Stimulated activated CD8-positive, alpha-beta memory T cell treated with anti-CD3 and anti-CD28 coated beads, Interleukin-12 subunit alpha, Interleukin-12 subunit beta, amount 100 ng/mL, for 24 hours (primary cell): ENCODE results near the gene LUZP2.

Experiments used
- DNase-seq: peaks from one replicate; pipeline ENCODE4 v3.0.0-alpha.2; 2020; ENCODE audit errors: extremely low read depth

LUZP2 gene

DNA sequence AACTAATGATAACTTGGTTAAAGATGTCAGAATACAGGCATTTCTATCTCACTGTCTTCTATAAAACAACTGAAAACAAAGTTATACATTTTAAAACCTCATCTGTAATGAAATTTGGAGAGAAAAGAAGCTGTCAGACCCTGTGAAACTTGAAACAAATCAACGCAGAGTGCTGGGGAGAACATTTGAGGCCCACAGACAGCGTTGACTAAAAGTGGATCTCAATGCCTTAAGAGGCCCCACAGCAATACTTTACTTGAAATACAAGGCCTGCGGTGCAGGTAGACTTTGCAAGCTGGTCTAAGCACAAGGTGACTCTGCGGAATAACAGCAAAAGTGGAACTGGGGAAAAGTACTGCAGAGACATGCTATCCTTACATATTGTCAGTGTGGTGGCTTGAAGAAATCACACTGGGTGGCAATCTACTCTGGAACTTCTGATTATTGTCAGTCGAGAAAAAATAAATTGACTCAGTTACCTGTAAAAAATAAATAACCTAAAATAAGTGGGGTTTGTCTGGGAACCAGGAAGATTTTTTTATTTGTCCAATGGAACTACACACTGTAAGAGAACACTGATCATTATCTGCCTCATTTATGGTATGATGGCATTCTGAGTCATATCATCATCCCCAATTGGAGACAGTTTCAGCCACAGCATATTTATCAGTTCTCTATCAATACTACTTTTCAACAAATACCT is 138.9 kb downstream of the LUZP2 start:
- no peak for DNase-seq

DNA sequence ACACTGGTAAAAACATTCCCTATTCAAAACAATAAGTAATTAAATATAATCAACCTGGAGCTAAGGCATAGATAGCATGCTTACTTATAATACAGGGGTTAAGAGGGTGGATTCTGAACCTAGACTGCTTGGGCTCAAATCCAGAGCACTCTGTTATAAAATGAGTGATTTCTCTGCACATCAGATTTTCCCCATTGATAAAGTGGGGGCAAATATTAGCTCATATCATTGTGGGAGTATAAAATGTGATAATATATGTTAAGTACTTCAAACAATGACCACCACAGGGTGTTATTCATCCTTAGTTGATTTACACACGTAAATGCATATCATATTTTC is 139.4 kb downstream of the LUZP2 start:
- no peak for DNase-seq

DNA sequence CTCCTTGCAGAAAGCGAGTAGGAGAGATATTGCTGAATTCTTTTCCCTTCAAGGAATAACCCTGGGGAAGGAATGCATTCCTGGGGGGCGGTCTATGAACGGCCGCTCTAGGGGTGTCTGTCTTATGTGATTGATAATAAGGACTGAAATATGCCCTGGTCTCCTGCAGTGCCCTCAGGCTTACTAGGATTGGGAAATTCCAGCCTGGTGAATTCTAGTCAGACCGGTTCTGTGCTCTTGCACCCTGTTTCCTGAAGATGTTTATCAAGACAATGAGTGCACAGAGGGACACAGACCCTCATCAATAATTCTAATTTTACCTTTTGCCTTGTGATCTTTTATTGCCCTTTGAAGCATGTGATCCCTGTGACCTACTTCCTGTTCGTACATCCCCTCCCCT is 140.7 kb downstream of the LUZP2 start:
- DNase-seq, result no peak

DNA sequence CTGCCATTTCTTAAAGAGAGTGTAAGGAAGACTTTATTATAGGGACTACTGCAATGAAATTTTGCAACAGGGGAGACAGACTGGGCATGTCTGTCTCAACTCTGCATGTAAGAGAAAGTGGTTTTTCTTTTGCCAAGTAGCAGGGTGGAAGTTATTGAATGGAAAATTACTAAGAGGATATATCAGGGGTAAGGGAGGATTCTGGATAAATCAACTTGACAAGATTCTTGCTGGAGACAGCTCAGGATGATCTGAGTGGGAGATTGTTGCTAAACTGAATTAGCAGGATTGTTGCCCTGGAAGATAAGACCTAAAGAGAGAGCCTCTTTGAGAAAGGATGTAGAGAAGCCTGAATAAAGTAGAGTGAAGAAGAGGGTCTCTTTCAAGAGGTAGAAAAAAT is 145.8 kb downstream of the LUZP2 start:
- DNase-seq, result no peak

DNA sequence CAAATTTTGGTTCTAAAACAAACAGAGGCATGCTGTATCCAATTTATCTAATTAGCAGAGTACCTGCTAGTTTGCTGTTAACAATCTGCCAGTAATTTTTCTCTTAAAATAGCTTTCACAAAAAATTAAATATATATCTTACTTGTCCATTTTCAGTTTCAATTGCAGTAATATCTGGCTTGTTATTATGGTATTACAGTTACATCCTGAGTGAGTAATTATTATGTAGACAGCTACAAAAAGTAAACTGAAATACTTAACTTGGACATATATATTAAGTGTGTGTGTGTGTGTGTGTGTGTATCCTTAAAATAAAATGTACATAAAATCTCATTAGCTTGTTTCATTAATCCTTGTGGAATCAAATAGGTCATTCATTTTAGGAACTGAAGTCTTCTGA is 148.7 kb downstream of the LUZP2 start:
- no peak for DNase-seq

DNA sequence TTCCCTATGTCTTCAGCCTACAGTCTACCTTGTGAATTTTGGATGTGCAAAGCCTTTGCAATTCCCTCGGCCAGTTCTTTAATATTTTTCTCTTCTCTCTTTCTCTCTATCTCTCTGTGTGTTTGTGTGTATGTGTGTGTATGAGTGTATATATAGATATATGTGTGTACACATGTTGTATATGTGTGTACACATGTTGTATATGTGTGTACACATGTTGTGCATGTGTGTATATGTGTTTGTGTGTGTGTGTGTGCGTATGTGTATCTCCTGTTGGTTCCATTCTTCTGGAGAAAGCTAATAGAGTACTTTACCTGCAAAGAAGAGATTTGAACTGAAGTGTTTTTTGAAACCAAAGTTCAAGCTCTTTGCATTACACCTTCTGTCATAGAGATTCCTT is 155.0 kb downstream of the LUZP2 start:
- no peak for DNase-seq

DNA sequence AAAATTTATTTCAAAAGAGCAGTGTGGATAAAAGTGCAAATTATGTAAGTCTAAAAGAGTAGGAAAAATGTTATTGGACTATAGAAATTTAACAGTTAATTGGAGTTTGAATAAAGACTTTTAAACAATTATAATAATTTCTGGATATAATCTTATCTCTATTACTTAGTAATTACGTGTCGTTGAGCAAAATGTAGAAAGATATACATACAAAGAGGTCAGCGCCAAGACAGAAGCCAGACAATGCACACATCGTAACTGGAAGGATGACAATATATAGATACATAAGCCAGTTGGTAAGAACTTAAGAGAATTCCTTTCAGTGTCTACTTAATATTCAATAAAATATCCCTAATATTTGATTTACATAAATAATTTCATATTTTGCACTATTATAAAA is 157.0 kb downstream of the LUZP2 start:
- DNase-seq, result no peak

DNA sequence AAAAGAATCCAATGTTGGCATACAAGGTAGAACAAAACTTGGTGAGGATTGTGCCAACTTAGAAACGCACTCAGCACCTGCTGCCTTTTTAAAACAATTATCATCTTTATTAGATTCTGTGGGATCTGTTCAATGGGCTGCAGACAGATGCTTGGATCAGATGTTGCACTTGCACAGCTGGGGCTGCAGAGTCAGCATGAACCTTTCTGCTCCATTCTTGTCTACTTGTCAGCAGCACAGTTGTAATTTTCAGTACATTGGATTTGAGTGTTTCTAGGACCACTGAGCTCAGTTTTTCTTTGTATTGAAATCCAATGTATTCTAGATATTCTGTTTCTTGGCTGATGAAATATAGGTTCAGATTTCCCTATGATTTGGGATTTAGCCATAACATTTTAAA is 164.5 kb downstream of the LUZP2 start:
- no peak for DNase-seq

DNA sequence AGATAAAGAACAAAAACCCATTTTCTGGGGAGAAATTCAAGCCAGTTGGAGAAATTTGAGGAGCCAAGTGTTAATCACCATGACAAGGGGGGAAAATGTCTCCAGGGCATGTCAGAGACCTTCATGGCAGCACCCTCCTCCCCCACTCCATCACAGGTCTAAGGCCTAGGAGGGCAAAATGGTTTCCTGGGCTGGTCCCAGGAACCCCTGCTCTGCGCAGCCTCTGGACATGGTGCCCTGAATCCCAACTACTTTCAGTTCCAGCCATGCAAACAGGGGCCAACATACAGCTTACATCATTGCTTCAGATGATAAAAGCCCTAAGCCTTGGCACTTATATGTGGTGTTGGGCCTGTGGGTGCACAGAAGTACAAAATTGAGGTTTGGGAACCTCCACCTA is 167.5 kb downstream of the LUZP2 start:
- DNase-seq, result no peak

DNA sequence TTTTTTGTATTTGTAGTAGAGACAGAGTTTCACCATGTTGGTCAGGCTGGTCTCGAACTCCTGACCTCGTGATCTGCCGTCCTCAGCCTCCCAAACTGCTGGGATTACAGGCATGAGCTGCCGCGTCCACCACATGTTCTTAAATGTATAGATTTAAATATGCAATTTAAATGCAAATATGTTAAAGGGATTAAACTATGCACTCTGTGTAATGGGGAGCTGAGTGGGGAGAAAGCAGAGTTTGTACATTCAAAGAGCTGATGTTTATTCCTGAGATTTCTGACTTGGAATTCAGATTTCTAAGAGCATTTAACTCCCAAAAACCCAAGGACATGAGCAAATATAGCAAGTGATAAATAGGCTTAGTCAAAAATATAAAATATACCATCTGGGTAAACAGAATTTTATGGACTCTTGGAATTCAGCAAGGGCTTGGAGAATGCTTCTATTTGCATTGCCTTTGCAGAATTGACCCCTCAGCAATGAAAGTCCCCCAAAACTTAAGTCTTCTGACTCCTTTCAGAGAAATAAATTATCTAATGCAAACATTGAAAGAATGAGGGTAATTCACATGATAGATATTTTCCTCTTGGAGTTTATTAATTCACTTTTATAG is 170.6 kb downstream of the LUZP2 start:
- DNase-seq, result no peak

DNA sequence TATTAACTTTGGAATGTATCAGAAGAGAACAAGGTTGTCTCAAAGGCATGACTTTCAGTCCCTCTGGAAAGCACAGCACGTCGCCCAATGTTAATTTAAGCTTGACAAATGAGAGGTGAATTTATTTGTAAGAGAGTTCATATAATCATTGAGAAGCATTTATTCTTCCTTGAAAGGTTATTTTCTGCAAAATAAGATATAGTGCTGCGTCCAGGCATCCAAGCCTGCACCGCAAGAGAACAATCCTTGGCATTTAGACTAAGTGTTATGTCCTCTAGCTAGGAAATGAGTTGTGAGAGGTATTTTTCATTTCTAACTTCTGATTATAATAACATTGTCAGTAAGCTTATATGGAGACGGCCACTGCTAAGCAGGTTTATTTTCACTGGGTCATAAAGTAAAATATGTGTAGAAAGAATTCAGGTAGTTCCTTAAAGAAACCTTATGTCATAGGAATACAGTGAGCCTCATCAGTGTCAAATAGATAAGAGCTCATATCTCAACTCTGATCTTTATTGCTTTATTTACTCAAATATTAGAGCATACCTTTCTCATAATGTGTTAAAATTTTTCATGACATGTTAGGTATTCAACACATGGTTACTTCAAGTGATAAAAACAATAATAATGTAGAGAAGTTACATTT is 182.0 kb downstream of the LUZP2 start:
- no peak for DNase-seq

DNA sequence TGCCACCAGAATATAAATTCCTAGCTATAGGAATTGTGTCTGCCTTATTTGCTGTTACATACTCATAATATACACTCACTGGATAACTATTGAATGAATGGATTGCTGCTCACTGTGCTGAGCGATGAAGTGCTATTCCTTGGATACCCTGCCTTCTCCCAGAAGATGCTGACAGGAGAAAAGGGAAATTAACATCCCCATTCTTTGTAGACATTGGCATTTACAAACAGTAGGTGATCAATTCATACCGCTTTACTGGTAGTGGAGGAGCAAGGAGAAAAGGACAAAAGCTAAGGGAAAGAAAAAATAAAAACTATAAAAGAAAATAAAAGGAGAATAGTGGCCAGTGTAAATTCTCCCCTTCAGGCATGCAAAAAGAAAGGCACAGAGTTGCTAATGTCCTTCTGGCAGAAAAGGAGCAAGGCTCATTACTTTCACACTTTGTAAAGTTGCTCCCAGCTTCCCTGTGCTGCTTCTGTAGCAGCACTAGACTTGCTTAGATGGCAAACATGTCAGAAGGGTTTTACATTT is 183.0 kb downstream of the LUZP2 start:
- no peak for DNase-seq

DNA sequence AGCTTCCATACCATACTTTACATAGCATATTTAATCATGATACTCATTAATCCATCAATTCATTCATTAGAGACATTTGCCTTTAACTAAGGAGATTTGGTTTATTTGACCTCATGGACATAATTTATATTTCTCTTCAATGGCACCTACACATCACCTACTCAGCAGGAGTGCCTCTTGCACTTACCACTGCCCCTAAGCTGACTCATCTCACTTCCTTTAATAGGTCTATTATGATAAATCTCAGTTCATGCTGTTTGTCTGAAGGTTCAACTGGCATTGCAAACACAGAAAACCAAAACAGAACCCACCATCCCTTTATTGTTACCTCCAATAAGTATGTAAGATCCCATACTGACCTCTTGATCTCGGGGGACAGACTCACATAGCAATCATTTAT is 186.7 kb downstream of the LUZP2 start:
- DNase-seq, result no peak

DNA sequence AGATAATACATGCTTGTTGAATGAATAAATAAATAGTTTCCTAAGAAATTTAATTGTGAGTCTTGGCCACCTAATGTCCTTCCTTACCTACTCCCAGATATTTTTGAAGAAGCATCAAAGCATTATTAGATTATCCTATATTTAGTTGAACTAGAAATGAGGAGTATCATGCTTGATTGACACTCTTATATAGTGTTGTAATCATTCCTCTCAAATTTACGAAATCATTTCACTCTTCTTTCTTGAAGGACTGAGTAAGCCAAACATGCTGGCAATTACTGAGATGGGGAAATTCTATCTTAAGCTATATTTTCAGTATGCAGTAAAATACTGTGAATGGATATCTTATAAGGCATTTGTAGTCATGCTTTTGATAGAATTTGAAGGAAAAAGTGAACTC is 189.0 kb downstream of the LUZP2 start:
- no peak for DNase-seq

DNA sequence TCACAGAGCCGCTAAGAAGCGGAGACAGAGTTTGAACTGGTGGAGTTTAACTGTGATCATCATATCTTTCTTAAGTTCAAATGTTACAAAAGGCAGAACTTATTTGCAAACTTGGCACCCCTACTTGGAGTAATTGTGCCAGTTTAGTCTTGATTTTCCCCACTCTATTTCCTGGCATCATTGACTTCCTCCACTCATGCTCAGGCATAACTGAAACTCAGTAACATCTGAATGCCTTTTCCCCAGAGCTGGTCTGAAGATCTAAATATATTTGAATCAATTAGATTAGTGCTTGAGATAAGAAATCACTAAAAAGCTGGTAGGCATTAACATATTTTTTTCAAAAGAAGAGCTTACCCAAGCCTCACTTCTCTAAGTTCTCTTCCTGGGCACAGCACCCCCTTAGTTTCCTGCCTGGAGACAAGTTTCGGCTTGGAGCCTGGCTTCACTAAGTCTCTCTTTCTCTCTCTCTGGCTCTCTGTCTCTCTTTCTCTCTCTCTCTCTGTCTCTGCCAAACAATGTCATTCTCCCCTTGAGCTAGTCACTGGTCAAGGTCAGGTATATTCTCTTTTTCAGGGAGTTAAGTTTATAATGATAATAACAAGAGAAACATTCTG is 190.8 kb downstream of the LUZP2 start:
- no peak for DNase-seq

DNA sequence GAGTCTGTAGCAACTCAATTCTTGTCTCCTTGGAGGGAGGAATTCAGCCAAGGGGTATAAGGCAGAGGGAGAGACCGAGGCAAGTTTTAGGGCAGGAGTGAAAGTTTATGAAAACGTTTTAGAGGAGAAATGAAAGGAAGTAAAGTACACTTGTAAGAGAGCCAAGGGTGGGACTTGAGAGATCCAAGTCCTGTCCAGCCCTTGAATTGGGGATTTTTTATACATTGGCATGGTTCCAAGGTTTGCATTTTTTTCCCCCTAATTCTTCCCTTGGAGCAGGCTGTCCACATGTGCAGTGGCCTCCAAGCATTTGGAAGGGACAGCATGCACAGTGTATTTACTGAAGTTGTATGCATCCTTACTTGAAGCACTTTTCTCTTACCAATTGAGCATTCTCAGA is 192.1 kb downstream of the LUZP2 start:
- no peak for DNase-seq

DNA sequence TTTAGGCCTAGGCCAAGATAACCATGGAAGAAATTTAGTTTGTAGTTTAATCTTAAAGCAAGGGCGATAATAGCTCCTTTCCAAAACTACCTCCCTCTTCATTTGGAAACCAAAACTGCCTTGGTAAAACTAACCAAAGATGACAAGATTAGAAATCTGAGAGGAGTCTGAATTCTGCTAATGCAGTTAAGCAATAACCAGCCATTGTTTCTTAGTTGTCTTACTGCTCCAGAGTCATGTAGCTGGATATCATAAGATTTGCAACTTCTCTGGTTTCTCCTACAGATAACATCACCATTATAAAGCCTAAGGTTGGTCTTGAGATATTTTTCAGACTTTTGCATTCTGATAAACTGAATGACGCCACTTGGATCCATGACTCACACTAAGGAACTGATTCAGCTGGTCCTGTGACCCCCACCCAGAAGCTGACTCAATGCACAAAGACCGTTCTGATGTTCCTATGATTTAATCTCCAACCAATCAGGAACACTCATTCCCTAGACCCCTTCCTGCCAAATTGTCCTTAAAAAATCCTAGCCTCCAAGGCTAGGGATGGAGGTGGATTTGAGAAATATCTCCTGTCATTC is 200.8 kb downstream of the LUZP2 start:
- no peak for DNase-seq

DNA sequence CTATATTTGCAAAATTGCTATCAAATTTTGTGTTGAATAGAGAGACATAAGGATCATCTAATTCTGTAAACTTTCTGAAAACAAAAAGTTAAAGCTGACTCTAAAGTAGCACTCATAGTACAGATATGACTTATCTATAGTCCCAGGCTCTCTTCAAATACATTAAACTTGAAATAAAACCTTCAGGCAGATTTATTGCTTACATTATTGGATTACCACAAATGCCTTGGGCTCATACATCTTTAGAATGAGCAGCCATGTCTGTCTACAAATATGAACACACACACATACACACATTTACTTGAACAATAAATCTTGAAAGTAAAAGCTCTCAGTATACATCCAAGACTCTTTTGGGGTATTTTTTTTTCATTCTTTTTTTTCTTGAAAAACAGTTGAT is 207.9 kb downstream of the LUZP2 start:
- DNase-seq, result no peak

DNA sequence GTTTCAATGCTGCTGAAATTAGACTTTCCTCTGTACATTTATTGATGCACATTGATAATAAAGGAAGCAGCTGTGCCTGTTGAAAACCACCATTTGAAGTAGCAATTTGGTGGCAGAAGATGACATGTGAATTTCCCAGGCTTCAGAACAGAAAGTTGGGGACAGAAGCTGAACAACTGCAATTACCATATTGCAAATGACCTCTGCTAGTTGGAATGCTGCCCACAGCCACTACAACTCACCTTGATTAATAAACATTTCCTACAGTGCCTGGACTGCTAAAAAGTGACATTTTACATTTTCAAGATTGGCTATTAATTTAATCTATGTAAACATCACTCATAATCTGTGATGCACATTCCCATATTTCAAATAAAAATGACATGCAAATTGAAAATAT is 208.6 kb downstream of the LUZP2 start:
- DNase-seq, result no peak

DNA sequence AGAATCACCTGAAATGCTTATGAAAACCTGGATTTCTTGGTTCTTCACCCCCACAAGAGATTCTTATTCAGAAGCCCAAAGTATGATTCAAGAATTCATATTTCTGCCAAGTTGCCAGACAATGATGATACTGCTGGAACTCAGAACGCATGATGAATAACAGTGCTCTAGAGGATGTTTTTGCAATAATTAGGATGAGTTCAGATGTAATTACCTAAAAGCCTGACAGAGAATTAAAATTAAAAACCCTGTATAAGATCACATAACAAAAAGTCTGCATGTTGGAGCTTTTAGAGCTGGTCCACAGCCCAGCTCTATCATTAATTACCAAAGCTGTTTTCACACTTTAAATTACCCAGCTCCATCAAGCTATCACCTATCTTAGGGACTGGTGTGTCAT is 211.8 kb downstream of the LUZP2 start:
- no peak for DNase-seq

DNA sequence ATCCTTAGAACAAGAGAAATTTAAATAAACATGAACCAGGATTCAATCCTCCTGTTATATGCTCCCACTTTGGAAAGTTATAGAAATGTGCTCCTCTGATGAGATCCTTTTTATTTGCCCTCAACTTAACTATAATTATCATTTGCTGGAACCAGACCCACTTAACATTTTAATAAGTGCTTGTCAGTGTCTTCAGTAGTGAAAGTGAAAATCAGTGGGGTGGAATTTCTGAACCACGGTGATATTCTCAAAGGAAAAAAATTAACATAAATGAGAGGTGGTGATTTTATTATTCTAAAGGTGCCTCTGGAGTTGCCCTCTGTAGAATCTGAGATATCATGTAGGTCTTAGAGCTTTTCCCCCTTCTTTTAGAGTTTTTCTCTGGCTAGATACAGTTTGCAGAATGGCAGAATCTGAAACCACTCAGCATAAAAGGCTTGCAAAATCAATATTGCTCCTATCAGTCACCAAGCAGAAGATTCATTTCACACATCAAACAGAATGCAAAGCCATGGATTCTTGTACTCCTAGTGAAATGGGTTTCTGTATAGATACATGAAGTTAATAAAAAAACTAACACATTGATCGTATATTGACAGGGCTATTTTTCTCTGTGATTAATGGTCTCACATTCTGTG is 213.2 kb downstream of the LUZP2 start:
- DNase-seq, result no peak

DNA sequence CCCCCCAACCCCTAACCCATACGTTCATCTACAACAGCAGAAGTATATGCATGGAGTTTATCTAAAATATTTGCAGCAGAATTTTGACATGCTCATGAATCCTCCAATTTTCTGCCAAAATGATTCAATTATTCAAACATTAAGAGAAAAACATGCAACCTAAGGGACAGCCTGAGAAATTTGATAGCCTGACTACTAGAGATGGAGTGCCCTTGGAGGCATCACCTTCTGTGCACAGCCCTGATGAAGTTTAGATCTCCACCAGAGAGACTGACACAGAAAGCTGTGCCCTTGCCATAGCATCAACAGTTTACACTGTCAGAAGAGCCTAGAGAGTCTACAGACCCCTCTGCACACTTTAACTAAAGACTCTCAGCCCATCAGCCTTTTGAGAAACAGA is 217.7 kb downstream of the LUZP2 start:
- no peak for DNase-seq
